HEK293 (cell line): ENCODE results near the gene MALAT1.

Source experiments
- CTCF ChIA-PET: fragments of 350-600 bp; formaldehyde crosslinking; extraction: SDS; loops from one replicate; lab custom pipeline; 2021; ENCODE audit warnings: antibody characterized with exemption; lab: Yijun Ruan, JAX
- POLR2A ChIA-PET: fragments of 300-600 bp; formaldehyde crosslinking; extraction: SDS; loops from one replicate; lab custom pipeline; 2020; ENCODE audit warnings: antibody characterized with exemption, inconsistent platforms; lab: Yijun Ruan, JAX
- H3K27ac ChIP-seq: fragments of 200-500 bp; sonication (Bioruptor generic); 2 replicates; pipeline ENCODE4 v1.5.1; 2014; ENCODE audit warnings: low read depth, low read length, control low read depth, inconsistent platforms; ENCODE audit errors: extremely low read depth
- H3K36me3 ChIP-seq, 2 experiments: fragments of 200-500 bp in 1 of 2; sonication (Bioruptor generic) in 1 of 2; 1 replicate in 1 of 2; 2 replicates in 1 of 2; pipeline ENCODE4 v1.5.1; 2014 to 2017; ENCODE audit warnings: inconsistent platforms in 2 of 2, low read length in 2 of 2; ENCODE audit not compliant: control insufficient read depth in 2 of 2, insufficient read depth in 1 of 2
- H3K4me1 ChIP-seq: fragments of 200-500 bp; sonication (Bioruptor generic); 2 replicates; pipeline ENCODE4 v1.5.1; 2014; ENCODE audit warnings: mild to moderate bottlenecking, low read length, inconsistent platforms; ENCODE audit not compliant: control insufficient read depth, insufficient read depth
- H3K4me3 ChIP-seq: 2 replicates; pipeline ENCODE4 v1.5.1; 2011; ENCODE audit warnings: low read depth, mild to moderate bottlenecking, control low read depth, low read length, moderate library complexity
- H3K9me3 ChIP-seq: fragments of 200-500 bp; sonication (Bioruptor generic); 2 replicates; pipeline ENCODE4 v1.5.1; 2014; ENCODE audit warnings: low read depth, low read length, inconsistent platforms; ENCODE audit not compliant: control insufficient read depth, insufficient read depth
- KLF10 ChIP-seq: fragments of 450-650 bp; IDR thresholded peaks from 2 replicates; pipeline ENCODE4 v1.5.1; 2018; ENCODE audit warnings: missing biosample characterization, mild to moderate bottlenecking, missing genetic modification characterization
- PATZ1 ChIP-seq: fragments of 450-650 bp; formaldehyde crosslinking; IDR thresholded peaks from 2 replicates; pipeline ENCODE4 v1.5.1; 2016; ENCODE audit warnings: missing biosample characterization, missing genetic modification characterization
- PRDM10 ChIP-seq: fragments of 450-650 bp; formaldehyde crosslinking; IDR thresholded peaks from 2 replicates; pipeline ENCODE4 v1.5.1; 2016; ENCODE audit warnings: missing biosample characterization, missing genetic modification characterization
- SP3 ChIP-seq: fragments of 450-650 bp; formaldehyde crosslinking; IDR thresholded peaks from 2 replicates; pipeline ENCODE4 v1.5.1; 2016; ENCODE audit warnings: missing biosample characterization, missing genetic modification characterization
- ZBTB11 ChIP-seq: fragments of 450-650 bp; formaldehyde crosslinking; conservative IDR thresholded peaks from 2 replicates; pipeline ENCODE4 v1.5.1; 2016; ENCODE audit warnings: low read depth, missing biosample characterization, missing genetic modification characterization
- ZBTB17 ChIP-seq: fragments of 450-650 bp; formaldehyde crosslinking; IDR thresholded peaks from 2 replicates; pipeline ENCODE4 v1.5.1; 2016; ENCODE audit warnings: missing biosample characterization, missing genetic modification characterization
- ZBTB20 ChIP-seq: fragments of 450-650 bp; formaldehyde crosslinking; IDR thresholded peaks from 2 replicates; pipeline ENCODE4 v1.5.1; 2016; ENCODE audit warnings: missing biosample characterization, missing genetic modification characterization
- ZBTB8A ChIP-seq: fragments of 450-650 bp; formaldehyde crosslinking; IDR thresholded peaks from 2 replicates; pipeline ENCODE4 v1.5.1; 2016; ENCODE audit warnings: missing biosample characterization, missing genetic modification characterization
- ZFHX2 ChIP-seq: fragments of 450-650 bp; formaldehyde crosslinking; conservative IDR thresholded peaks from 2 replicates; pipeline ENCODE4 v1.5.1; 2016; ENCODE audit warnings: missing biosample characterization, missing genetic modification characterization
- ZNF148 ChIP-seq: fragments of 450-650 bp; formaldehyde crosslinking; IDR thresholded peaks from 2 replicates; pipeline ENCODE4 v1.5.0; 2017; ENCODE audit warnings: missing biosample characterization, missing genetic modification characterization, borderline replicate concordance
- ZNF664 ChIP-seq: fragments of 450-650 bp; formaldehyde crosslinking; IDR thresholded peaks from 2 replicates; pipeline ENCODE4 v1.5.1; 2016; ENCODE audit warnings: missing biosample characterization, missing genetic modification characterization

MALAT1 gene

GRCh38 chr11:65546217-65546958 is 47.5 kb downstream of the MALAT1 start (continued):
- TF ChIP-seq PRDM10 (tag by site-specific recombination) = peak; percentile 76
- peak; percentile 66; the same call in 1 of the 2 replicates for TF ChIP-seq ZBTB20 (tag by site-specific recombination)
- TF ChIP-seq SP3 (tag by site-specific recombination) = peak; percentile 54
- 0 out of 2 replicates have a peak, but pooled peaks have one; percentile 32 for TF ChIP-seq ZBTB17 (tag by site-specific recombination)
- TF ChIP-seq ZFHX2 (tag by site-specific recombination) = peak; percentile 75
- 0 out of 2 replicates have a peak, but pooled peaks have one; percentile 31 for TF ChIP-seq PATZ1 (tag by site-specific recombination)
- TF ChIP-seq ZBTB8A (tag by site-specific recombination) = peak; percentile 73
- peak; percentile 32 for TF ChIP-seq ZBTB11 (tag by site-specific recombination)

GRCh38 chr11:65547446-65548125 is 48.7 kb downstream of the MALAT1 start:
- Histone ChIP-seq H3K36me3 (peaks cover 5 to 84% of the 10 kb centered on the region in 2 experiments; a peak in 2 of 3 replicates), H3K4me3 (no peak overlapping the region), H3K27ac (no peak overlapping the region), H3K4me1 (no peaks in the 10 kb centered on the region; the same call in 1 of the 2 replicates), H3K9me3 (no peaks in the 10 kb centered on the region)
- no peak for TF ChIP-seq KLF10 (tag by site-specific recombination)
- no peak for TF ChIP-seq ZNF664 (tag by site-specific recombination)
- TF ChIP-seq ZNF148 (tag by site-specific recombination) = no peak
- ChIA-PET CTCF (interaction anchor here (1.9 to 2.1 kb wide), 2 partner anchors 23 to 46 kb away, joined by 7 to 11 read pairs; partner anchors contain the start of gene ZNRD2), POLR2A (interaction anchor here (1.2 to 3.0 kb wide), 5 partner anchors 9 to 25 kb away, joined by 5 to 14 read pairs (median 9); partner anchors contain the start of genes FAM89B, LTBP3 and ZNRD2)
